D721Med (cell line): ENCODE data around the gene PIGL.
"Not testable (repeated sequence)": the region's sequence is repeated elsewhere in the genome, so short reads cannot be mapped to it uniquely, and the experiment has no call there.

Experiments
- DNase-seq: peaks from one replicate; pipeline ENCODE4 v3.0.0; 2011; ENCODE audit warnings: low spot score; ENCODE audit not compliant: insufficient read length
- FAIRE-seq: peaks from 2 replicates; lab custom pipeline; 2011; peaks lifted over from hg19 to GRCh38; lab: Jason Lieb, UNC
- TF ChIP-seq, protein P1 (sequence below): IDR thresholded peaks from 2 replicates; pipeline ENCODE4 v1.5.1; 2012; ENCODE audit warnings: mild to moderate bottlenecking, control low read depth; ENCODE audit not compliant: insufficient read depth; ENCODE audit errors: missing control alignments

Gene PIGL

DNA sequence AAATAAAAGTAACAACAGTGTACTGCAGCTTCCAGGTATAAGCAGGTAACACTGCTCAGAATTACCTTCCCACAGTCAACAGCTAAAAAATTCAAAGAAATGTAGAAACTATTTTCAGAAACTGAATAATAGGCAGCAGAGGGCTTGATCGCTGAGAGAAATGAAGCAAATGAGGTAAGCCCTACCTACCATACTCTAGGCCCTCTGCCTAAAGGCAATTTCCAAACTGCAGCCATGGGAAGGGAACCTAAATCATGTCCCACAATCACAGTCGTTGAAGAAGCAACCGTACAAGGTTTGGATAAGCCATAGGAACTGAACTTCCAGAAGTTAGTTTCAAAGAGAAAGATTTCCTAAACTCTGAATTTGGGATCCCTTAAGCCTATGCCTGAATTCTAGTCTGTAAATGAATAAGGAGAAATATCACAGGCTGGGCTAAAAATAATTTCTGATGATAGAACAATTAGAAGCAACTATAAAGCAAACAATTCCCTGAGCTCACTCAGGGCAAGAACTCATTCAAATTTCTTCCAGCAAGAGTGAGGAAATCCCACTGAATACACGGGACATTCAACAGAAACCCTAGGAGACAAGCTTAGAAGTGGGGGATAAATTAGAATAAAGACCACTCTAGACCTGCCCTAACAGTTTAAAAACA, 26.2 kb upstream of the PIGL start:
- FAIRE-seq (no peak), DNase-seq (no peak)
- TF ChIP-seq, protein P1, sequence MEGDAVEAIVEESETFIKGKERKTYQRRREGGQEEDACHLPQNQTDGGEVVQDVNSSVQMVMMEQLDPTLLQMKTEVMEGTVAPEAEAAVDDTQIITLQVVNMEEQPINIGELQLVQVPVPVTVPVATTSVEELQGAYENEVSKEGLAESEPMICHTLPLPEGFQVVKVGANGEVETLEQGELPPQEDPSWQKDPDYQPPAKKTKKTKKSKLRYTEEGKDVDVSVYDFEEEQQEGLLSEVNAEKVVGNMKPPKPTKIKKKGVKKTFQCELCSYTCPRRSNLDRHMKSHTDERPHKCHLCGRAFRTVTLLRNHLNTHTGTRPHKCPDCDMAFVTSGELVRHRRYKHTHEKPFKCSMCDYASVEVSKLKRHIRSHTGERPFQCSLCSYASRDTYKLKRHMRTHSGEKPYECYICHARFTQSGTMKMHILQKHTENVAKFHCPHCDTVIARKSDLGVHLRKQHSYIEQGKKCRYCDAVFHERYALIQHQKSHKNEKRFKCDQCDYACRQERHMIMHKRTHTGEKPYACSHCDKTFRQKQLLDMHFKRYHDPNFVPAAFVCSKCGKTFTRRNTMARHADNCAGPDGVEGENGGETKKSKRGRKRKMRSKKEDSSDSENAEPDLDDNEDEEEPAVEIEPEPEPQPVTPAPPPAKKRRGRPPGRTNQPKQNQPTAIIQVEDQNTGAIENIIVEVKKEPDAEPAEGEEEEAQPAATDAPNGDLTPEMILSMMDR, result no peak

- TF ChIP-seq, protein P1, result no peak
- DNase-seq (no peak), FAIRE-seq (no peak)
These were observed 25.4 kb upstream of the PIGL start for GRCh38 chr17:16191604-16192003.

- not testable (repeated sequence) for FAIRE-seq, DNase-seq
These were observed 22.6 kb upstream of the PIGL start for GRCh38 chr17:16194307-16194835.

GRCh38 chr17:16197276-16197675, 19.7 kb upstream of the PIGL start:
- TF ChIP-seq, protein P1, result no peak
- DNase-seq (no peak), FAIRE-seq (no peak)

GRCh38 chr17:16199093-16199492, 17.9 kb upstream of the PIGL start:
- FAIRE-seq (no peak), DNase-seq (no peak)
- TF ChIP-seq, protein P1, result no peak

DNA sequence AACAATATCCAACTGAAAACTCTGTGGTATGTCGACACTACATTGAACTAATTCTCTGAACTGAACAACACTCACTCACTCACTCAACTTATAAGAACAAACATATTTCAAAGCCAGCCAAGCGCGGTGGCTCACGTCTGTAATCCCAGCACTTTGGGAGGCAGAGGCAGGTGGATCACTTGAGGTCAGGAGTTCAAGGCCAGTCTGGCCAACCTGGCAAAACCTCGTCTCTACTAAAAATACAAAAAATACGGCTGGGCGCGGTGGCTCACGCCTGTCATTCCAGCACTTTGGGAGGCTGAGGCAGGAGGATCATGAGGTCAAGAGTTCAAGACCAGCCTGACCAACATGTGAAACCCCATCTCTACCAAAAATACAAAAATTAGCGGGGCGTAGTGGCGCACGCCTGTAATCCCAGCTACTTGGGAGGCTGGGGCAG, 15.3 kb upstream of the PIGL start:
- not testable (repeated sequence) for FAIRE-seq

DNA sequence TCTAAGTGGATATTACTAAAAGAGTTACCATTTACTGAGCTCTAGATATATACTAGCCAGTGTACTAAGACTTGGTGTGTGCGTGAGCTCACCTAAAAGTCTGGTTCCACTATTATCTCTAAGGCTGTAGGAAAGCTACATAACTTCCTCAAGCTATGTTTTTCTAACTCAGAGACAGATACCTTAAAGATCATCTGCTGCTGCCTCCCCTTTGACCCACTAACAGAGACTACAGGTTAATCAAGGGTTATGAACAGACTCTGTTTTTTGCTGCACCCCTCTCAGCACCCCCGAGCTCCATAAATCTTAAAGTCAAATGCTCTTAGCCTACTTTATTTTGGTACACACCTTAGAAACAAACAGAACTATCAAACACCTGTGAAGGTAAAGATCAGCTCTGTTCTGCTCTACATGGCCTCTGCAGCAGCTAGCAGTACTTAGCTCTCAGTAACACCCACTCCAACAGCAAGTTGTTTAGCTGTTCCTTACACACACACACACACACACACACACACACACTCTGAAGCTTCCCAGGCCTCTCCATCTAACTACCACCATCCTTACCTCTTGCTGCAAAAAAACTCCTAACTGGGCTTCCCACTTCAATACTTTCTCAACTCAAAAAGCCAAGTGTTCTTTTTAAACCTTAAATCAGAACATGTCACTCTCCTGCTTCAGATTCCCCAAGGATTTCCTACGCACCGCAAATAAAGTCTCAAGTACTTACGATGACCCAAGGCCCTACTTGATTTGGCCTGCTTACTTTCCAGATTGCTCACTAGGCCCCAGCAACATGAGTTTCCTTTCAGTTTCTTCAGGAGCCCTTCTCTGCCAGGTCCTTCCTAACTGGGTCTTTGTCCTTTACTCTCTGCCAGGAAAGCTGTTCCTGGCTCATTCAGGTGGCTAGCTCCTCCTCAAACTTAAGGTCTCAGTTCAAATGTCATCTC, 14.2 kb upstream of the PIGL start:
- FAIRE-seq, DNase-seq: not testable (repeated sequence)

More for the DNA sequence above, 15.3 kb upstream of the PIGL start:
- DNase-seq, result not testable (repeated sequence)

DNA sequence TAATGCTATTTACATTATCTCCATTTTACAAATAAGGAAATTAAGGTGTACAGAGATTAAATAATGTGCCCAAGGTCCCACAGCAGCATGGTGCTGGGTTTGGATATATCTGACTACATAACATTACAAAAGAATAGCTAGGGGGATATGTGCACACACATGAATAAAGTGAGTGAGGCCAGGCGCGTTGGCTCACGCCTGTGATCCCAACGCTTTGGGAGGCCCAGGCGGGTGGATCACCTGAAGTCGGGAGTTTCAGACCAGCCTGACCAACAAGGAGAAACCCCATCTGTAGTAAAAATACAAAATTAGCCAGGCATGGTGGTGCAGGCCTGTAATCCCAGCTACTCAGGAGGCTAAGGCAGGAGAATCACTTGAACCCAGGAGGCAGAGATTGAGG, 12.2 kb upstream of the PIGL start:
- not testable (repeated sequence) for FAIRE-seq, DNase-seq

- TF ChIP-seq, protein P1, result no peak
- DNase-seq (no peak), FAIRE-seq (no peak)
These were observed 5.4 kb upstream of the PIGL start for GRCh38 chr17:16211590-16211989.
